GM21390 (cell line): ENCODE data around the gene CTU1.

Experiments
- ATAC-seq: cut with Tn5 transposase; IDR thresholded peaks from one replicate; pipeline ENCODE4 v1.9.1; 2021; ENCODE audit not compliant: unreplicated experiment

Gene CTU1

DNA sequence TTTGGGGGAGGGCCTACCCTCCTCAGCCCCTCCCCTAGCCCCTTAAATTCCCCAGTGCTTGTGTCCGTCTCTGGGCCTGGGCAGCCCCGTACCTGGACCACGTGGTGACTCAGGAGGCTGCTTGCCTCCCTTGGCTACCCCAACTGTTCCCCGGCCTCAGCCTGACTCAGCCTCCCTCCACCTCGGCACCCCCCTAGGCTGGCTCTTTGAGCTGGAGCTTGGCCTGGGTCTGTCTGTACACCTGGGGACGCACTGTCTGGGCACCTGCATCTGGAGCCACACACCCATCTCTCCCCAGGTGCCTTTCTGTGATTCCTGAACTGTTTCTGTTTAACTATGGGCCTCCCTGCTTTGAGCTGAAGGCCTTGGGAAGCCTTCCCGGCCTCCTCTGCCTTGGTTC, 23.7 kb downstream of the CTU1 start:
- ATAC-seq = no peak

DNA sequence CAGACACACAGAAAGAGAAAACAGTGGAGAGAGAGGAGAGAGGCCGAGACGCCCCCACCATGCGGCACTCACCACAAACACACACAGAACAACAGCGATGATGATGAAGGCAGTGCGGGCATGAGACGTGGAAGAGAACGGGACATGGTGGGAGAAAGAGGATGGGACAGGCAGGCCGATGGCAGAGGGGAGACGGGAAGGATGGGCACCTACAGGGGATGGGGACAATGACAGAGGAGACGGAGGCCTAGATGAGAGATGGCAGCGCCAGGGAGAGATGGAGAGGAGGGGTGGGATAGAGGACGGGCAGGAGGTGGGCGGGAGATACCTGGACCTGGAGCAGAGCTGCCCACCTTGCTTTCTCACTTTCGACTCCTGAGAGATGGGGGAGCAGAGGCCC, 24.4 kb downstream of the CTU1 start:
- no peak for ATAC-seq

DNA sequence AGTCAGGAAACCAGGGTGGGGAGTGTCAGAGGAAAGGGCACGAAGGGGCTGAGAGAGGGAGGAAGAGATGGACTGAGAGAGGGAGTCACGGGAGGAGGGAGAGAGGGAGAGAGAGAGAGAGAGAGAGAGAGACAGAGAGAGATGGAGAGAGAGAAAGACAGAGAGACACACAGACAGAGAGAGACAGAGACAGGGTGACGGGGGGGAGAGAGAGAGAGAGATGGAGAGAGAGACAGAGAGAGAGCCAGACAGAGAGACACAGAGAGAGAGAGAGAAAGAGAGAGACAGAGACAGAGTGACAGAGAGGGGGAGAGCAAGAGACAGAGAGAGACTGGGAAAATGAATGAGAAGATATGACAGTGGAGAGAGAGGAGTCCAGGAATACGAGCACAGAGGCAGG, 25.0 kb downstream of the CTU1 start:
- no peak for ATAC-seq

DNA sequence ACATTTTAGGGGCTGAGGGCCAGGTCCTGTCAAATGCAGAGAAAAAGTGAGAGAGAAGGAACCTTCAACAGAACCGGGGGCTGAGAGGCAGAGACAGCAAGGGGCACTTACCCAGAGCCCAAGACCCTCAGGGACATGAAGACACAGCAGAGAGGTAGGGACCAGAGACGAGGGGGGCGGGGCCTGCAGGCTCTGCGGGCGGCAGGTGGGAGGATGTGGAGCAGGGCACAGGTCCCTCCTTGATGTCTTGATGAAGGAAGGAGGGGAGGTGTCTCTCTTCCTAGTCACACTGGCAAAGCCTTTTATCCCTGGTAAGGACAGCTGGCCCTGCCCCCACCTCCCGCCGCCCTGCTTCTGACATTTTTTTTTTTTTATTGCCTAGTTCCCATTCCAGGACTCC, 25.6 kb downstream of the CTU1 start, which contains the start of gene KLK14:
TSS of gene KLK14 (minus strand) at position 277 of the 400 bp plus-strand sequence. CDS start at position 4, 273 bp downstream.
- ATAC-seq = no peak

DNA sequence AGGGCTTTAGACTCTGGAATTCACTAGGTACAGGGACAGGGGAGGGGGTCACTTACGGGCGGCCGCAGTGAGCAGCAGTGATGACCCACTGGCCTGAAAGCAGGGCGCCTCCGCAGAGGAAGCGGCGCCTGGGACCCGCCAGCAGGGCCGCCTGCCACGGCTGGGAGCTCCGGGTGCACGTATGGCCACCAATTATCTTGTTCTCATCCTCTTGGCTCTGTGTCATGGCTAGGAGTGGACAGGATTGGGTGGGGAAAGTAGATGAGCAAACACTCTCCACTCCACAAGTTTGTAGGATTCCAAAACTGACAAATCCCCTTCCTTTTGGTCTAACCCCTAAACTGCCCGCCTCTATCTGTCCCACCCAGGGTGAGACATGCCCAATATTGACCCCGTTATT, 26.7 kb downstream of the CTU1 start:
- ATAC-seq = no peak

DNA sequence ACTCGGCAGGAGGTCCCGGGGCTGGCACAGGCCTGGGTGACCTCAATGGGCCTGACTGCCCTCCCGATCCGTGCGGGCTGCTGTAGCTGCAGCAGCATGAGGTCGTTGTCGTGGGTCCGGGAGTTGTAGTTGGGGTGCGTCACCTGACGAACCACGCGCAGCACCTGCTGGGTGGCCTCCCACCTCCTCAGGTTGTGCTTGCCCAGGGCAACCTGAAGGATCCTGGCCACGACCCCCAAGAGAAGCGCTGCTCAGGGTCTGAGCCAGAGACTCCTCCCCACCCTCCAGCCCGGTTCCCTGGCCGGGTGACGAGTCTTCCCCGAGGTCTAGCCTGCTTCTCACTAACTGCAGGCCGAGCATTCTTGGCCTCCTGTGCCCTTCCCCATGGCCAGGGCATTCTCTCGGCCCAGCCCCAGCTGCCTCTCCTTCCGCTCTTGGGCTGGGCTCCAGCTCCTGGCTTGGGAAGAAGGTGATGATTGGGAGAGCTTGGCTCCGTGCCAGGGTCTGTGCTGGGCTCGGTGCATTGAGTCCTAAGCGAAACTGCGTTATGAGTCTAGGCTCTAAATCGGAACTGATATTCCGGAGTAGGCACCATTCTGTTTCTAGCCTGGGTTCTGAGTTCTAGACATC, 28.6 kb downstream of the CTU1 start:
- ATAC-seq = no peak

DNA sequence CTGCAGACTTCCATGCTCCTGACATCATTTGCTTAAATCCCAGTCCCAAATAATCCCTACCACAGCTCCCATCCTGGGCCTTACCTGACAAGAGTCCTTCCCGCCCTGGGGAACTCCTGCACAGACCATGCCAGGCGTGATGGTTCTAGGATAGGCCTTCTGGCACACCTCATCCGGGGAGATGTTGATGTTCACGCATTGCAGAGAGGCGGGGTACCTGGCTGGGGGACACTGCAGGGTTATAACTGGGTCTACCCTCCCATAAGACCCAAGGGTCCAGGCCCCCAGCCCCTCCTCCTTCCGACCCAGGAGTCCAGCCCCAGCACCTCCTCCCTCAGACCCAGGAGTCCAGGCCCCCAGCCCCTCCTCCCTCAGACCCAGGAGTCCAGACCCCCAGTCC, 29.5 kb downstream of the CTU1 start:
- no peak for ATAC-seq

DNA sequence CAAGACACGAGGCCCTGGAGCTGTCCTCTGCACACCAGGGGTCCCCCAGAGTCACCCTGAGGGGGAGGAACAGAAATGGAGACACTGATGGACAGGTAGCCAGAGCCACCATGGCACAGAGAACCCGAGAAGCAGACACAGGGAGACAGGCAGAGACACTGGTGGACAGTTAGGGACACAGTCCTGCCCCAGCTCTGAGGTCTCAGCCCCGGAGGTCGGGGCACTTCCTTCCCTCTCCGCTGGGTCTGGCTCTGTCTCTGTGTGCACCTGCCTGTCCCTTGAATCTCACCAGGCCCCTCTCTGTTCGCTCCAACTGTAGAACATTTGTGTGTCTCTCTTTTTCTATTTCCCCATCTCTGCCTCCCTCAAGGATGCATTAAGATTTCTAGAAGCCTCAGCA, 30.1 kb downstream of the CTU1 start:
- no peak for ATAC-seq

DNA sequence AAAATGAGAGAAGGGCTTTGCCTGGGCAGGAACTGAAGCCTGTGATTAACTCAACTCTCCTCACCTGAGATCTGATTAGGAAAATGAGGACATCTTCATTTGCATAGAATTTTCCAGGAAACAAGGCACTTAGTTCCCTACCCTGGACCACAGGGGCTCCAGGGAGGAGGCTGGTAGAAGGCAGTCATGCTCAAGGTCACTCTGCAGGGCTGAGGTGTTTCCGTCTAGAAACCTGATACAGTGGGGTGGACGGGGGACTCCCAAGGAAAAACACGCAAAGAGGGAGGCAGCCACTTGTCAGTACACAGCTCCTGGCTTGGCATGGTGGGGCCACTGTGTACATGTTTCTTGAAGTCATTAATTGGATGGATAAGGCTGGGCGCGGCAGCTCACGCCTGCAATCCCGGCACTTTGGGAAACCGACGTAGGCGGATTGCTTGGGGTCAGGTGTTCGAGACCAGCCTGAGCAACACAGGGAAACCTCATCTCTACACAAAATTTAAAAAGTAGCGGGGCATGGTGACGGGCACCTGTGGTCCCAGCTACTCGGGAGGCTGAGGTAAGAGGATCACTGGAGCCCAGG, 31.5 kb downstream of the CTU1 start:
- ATAC-seq = no peak

DNA sequence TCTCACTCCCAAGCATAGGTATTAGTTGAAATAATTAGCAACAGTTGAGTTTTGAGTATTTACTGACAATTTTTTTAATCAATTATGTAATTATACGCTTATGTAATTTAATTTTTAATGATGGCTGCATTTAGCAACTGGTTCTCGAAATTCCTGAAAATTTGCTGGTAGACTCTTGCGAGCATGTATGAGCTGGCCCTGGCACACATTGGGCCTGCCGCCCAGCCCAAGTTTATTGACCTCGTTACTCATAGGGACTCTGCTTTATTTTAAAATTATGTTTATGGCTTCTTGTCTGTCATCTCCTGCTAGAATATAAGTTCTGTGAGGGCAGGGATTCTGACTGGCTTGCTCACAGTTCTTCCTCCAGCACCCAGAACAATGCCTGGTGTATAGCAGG, 32.2 kb downstream of the CTU1 start:
- no peak for ATAC-seq

DNA sequence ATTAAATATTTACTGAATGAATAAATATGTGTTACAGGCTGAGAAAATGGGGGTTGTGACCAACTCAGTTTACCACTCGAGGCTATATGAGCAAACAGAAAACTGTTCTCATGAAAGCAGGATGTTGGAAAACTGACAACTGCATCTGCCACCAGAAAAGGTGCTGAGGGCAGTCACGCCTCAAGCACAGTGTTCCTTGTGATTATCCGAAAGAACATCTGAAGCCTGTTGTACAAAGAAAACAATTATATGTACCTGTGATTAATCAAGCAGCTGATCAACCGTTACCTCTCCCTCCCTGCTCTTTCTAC, 37.2 kb downstream of the CTU1 start:
- ATAC-seq = no peak

DNA sequence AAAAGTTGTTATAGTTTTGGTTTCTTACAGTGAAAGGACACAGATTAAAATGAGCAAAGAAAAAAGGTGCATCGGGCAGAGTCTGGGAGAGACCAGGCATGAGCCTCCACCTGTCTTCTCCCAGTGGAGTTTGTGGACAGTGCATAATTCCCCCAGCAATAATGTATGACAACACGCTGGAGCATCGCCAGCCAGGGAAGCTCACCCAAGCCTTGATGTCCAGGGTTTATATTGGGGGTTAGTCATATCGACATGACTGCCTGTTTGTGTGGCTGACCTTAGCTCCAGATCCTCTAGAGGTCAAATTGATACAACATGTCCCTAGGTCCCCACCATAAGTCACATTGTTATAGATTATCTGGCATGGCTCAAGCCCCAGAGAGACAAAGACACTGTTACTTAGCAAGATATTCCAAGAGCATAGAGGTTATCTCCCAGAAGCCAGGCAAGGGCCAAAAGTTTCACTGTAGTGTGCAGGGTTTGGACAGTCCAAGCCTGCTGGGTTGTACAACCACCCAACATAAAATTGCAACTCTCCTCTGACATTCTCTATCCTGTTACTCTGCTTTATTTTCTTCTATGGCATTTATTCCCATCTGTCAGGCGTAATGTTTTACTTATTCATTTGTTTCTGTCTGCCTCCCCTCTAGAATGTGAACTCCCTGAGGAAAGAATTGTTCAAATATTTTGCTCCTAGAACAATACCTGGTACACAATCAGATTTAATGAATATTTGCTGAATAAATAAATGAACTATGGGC, 37.7 kb downstream of the CTU1 start:
- ATAC-seq = no peak

DNA sequence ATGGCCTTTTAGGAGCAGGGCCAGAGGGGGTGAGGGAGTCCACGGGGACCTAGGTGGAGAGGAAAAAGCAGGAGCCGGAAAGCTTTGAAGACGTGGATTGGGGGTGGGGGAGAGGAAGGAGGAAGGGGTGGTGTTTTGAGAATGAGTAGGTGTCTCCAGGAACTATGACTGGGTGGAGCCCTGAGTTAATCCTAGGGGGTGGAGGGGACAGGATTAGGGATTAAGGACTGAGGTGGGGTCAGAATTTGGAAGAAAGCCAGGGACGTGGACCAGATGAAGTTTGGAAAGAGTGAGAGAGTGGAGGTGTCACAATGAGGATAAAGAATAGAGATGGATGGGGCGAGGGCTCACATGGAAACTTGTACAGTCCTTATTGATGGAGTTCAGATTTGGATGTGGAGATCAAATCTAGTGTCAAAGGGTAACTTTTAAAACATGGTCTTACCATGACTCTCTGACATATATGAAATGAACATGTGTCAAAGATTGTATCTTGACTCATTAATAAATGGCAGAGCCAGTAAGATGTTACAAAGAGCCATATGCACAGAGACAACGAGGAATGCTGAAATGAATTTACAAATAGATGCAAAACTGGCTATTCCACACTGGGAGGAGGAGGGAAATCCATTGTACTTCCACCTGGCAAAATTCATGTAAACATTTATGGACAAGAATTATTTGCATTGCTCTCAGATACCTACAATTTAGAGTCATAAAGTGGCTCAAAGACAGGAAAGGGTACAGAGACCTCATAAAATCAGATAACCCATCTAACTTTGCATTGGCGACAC, 41.6 kb downstream of the CTU1 start:
- no peak for ATAC-seq

DNA sequence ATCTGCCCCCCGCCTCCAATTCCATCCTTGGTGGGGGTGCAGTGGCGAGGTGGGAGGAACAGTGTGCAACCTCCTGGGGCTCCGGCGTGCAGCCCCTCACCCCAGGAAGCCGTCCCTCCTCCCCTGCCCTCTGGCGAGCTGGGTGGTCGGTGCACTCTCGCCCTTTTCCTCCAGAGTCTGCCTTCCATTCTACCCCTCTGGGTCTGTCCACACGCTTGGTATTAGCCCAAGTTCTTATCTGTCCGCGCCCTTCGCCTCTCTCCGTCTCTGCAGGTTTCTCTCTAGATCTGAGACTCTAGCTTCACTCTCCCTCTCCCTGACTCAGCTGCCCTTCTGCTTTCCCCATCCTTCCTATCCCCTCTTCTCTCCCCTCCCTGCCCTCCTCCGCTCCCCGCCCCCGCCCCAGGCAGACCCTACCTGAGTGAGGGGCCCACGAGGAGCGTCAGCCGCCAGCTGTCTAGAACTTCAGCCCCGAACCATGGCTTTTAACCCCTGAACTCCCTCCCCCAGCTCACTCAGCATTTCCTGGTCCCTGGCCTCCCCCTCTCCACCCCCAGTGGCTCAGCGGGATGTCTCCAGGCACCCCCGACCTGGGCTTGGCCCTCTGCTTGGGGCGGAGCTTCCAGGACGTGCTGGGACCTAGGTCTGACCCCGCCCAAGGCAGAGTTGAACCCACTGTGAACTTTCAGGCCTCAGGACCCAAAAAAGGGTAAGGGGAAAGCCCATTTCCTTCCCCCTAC, 42.8 kb downstream of the CTU1 start:
- ATAC-seq = no peak

DNA sequence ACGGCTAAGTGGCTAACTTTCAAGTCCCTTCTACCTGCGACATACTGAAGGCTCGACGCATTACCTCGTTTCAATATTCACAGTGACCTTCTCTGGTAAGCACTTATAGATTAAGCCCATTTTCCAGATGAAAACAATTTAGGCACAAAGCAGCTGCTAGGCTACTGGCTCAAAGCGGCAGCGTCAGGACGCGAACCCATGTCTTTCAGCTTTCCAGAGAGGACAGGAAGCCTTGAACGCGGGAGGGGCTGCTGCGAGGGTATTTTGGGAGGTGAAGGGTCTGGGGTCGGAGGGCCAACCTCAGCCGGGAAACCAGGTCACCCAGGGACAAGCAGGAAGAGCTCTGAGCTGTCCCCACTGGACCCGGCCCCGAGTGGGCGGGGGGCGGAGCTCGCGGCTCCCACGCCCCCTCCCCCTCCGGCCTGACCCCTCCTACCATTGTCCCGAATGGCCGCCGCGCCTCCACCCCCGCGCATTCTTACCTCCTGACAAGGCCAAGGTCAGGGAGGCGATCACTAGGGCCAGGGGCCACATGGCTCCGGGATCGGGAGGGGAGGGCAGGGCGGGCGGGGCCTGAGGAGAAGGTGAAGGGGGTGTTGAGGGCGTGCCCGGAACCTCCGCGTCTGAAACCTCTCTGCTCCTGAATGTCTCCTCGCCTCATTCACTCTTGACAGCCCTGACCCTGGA, 43.5 kb downstream of the CTU1 start, which contains the start of gene KLK13:
TSS of gene KLK13 (minus strand) at position 559 of the 687 bp plus-strand sequence. CDS start at position 534, 25 bp downstream.
- ATAC-seq = no peak

DNA sequence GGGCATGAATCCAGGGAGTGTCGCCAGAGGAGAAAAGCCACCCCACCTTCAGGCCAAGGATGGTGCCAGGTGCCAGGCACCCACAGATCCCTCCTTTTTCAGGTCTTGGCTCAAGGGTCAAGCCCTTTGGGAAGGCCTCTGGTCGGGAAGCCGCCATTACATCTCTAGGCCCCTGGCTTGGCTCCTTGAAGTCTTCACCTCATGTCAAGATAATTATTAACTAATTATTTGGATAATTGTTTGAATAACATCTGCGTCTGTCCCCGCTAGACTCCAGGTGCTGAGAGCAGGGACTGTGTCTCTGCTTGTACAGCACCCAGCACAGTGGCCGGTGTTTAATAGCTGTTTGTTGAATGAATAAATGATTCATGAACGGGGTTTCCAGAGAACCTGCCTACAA, 44.5 kb downstream of the CTU1 start:
- no peak for ATAC-seq

DNA sequence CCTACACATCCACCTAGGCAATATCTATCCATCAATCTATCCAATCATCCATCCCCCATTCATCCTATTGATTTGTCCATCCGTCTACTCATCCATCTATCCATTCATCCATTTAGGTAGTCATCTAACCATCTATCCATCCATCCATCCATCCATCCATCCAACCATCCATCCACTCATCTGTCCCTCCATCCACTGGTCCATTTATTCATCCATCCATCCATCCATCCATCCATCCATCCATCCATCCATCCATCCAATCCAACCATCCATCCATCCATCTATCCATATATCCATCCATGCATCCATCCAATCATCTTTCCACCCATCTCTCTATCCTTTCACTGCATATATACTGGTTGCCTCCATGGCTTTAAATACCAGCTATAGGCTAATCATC, 47.2 kb downstream of the CTU1 start:
- ATAC-seq = no peak

DNA sequence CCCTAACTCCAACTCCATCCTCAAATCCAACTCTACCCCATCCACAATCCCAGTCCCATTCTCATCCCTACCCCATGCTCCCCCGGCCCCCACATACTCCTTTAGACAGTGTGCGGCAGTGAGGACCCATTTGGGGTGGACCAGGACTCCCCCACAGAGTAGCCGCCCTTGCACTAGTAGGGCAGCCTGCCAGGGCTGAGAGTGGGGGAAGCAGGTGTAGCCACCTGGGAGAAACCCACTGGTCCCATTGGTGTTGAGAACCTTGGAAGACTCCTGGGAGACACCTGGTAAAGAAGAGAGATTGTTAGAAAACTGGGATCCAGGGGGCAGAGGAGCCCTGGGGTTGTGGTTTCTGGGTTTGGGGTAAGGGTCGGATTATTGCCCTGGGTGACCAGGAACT, 47.9 kb downstream of the CTU1 start:
- no peak for ATAC-seq

DNA sequence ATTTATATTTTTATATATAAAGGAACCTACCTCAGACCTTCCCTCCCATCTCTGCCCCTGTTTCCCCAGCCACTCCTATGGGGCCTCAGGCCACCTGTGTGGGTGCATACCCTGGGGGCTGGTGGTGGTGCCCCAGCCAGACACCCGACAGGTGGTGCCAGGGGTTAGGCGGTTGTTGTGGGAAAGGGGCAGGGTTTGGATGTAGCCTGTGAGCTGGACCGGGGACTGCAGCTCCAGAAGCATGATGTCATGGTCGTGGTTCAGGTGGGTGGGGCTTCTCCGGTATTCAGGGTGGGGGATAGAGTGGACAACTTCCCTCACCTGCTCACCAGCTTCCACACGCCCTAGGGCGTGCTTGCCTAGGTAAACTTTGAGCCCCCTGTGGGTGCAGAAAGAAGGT, 48.5 kb downstream of the CTU1 start:
- ATAC-seq = no peak

DNA sequence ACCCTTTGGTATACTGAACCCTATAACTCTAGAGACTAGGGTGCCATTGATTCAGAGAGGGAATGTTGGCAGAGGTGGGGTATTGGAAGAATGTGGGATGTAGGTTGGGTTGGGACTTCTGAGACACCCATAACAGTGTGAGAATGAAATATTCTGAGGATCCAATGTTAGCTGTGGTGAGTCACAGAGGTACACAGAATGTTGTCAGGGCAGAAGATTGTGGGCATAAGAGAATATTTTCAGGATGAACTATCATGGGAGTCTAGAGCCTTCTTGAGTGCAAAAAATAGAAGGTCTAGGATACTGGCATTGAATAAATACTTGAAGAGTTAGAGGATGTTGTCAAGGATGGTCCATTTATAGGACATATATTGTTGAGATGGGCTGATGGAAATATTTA, 52.3 kb downstream of the CTU1 start:
- ATAC-seq = no peak
